WI38 (cell line): Measurements from ENCODE around the gene CCDC92B.
"Not testable (repeated sequence)": the region's sequence is repeated elsewhere in the genome, so short reads cannot be mapped to it uniquely, and the experiment has no call there.

Experiments
- H3K4me3 ChIP-seq: 2 replicates; pipeline ENCODE4 v1.5.1; 2011; ENCODE audit warnings: low read depth, mild to moderate bottlenecking, control low read depth, low read length
- CTCF ChIP-seq: IDR thresholded peaks from 2 replicates; pipeline ENCODE4 v1.5.1; 2012; ENCODE audit warnings: low read depth, mild to moderate bottlenecking, control low read depth, low read length

CCDC92B gene

DNA sequence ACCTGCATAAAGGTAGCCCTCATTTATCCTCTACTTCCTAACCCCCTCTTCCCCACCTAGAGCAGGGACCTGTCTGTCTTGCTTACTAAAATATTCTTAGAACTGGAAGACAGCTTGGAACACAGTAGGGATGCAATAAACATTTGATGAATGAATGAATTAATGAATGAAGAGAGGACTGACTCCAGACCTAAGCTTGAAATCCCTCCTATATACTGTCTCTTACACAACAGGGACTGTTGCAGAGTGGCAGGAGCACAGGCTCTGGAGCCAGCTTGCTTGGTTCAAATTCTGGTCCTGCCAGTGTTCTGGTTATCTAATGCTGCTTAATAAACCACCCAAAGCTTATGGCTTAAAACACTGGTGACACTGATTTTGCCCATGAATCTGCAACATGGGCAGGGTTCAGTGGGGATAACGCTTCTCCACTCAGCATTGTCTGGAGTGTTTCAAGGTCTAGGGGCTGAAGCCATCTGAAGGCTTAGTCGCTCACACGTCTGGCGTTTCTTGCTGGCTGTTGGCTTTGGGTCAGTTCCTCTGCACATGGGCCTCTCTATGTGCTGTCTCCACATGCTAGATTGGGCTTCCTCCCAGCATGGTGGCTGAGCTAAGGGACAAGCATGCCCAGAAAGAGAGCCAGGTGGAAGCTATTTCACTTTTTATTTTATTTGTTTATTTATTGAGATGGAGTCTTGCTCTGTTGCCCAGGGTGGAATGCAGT lies 34.0 kb upstream of the CCDC92B start:
- TF ChIP-seq CTCF = no peak
- H3K4me3 ChIP-seq = no peak overlapping the region

- H3K4me3 ChIP-seq = no peak overlapping the region
- TF ChIP-seq CTCF = no peak
Measured at GRCh38 chr17:2782055-2782454, 32.6 kb upstream of the CCDC92B start.

DNA sequence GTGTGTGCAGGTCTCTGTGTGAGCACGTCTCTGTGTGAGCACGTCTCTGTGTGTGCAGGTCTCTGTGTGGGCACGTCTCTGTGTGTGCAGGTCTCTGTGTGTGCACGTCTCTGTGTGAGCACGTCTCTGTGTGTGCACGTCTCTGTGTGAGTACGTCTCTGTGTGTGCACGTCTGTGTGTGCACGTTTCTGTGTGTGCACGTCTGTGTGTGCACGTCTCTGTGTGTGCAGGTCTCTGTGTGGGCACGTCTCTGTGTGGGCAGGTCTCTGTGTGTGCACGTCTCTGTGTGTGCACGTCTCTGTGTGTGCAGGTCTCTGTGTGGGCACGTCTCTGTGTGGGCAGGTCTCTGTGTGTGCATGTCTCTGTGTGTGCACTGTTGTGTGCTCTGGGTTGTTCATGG lies 32.1 kb upstream of the CCDC92B start:
- not testable (repeated sequence) for H3K4me3 ChIP-seq

GRCh38 chr17:2780931-2781454 lies 31.5 kb upstream of the CCDC92B start:
- H3K4me3 ChIP-seq = no peak overlapping the region

DNA sequence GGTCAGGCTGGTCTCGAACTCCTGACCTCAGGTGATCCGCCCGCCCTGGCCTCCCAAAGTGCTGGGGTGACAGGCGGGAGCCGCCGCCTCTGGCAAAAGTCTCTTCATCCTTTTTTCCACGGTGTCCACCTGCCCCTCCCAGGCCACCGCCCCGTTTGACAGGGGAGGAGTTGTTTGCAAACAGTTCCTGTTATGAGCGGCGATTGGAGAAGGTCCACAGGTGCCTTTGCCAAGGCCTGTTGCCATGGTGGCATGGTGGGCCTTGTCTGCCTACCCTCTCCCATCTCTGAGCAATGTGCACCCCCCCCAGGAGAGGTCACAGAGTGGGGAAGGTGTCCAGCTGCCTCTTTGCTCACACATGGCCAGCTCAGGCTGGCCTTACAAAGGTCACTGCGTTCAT lies 30.8 kb upstream of the CCDC92B start:
- no peak for TF ChIP-seq CTCF
- H3K4me3 ChIP-seq = no peak overlapping the region

More at GRCh38 chr17:2780931-2781454, 31.5 kb upstream of the CCDC92B start:
- TF ChIP-seq CTCF = no peak

- no peak for TF ChIP-seq CTCF
- H3K4me3 ChIP-seq = no peak overlapping the region
Measured at GRCh38 chr17:2779545-2779944, 30.1 kb upstream of the CCDC92B start.

- TF ChIP-seq CTCF = no peak
Measured at GRCh38 chr17:2778489-2778888, 29.0 kb upstream of the CCDC92B start.

GRCh38 chr17:2777242-2777867 lies 27.9 kb upstream of the CCDC92B start:
- no peak overlapping the region for H3K4me3 ChIP-seq
- TF ChIP-seq CTCF = no peak

More at GRCh38 chr17:2778489-2778888, 29.0 kb upstream of the CCDC92B start:
- H3K4me3 ChIP-seq = no peak overlapping the region
